ENCODE measurements around the gene RSRC1.
A peak's percentile ranks its signal among the peaks of the same experiment; 100 is the strongest.

The RSRC1 gene

GRCh38 chr3:158097081-158097592 is 12.8 kb upstream of the RSRC1 start:
- H3K36me3 ChIP-seq (ENCODE audit: insufficient read depth, low read length): no peaks in the 10 kb centered on the region
- H3K27ac ChIP-seq (ENCODE audit: low read length): no peak overlapping the region
- H2AFZ ChIP-seq (ENCODE audit: low read depth, low read length): no peak overlapping the region

GRCh38 chr3:158097593-158098308 is 12.1 kb upstream of the RSRC1 start:
- peak overlapping the region in 1 of 2 experiments; percentile 53; a peak in 2 of 4 replicates for H3K4me3 ChIP-seq (ENCODE audit: low read depth in 1 of 2, low read length in 2 of 2)
- H3K9ac ChIP-seq (ENCODE audit: low read depth, low read length): peak overlapping the region; percentile 20; the same call in 1 of the 2 replicates
- no peaks in the 10 kb centered on the region for H3K9me3 ChIP-seq (ENCODE audit: insufficient read depth, low read length, severe bottlenecking)
- H3K27me3 ChIP-seq (ENCODE audit: insufficient read depth, low read length, poor library complexity): peaks cover 41% of the 10 kb centered on the region
- peak overlapping the region; percentile 75 for H3K4me2 ChIP-seq (ENCODE audit: insufficient read depth, low read length)
- DNase-seq (peak; percentile 54), ATAC-seq (ENCODE audit: insufficient read depth, low read depth) (peak; percentile 83)
- TF ChIP-seq CTCF (IDR thresholded peaks at IDR 0.05; ENCODE audit: borderline replicate concordance, extremely low read depth, low read length, poor library complexity, severe bottlenecking) (no peak), EZH2 (IDR thresholded peaks at IDR 0.05; ENCODE audit: borderline replicate concordance, low read depth, low read length, severe bottlenecking) (peak; percentile 89)
- no peaks in the 10 kb centered on the region for H3K79me2 ChIP-seq (ENCODE audit: insufficient read depth, low read length)
- H3K4me1 ChIP-seq (ENCODE audit: insufficient read depth, low read length): peaks cover 9% of the 10 kb centered on the region
- H3K36me3 ChIP-seq (ENCODE audit: insufficient read depth, low read length): no peaks in the 10 kb centered on the region
- H2AFZ ChIP-seq (ENCODE audit: low read depth, low read length): peak overlapping the region; percentile 30; the same call in 1 of the 2 replicates
- H4K20me1 ChIP-seq (ENCODE audit: insufficient read depth, low read length): no peaks in the 10 kb centered on the region
- no peak overlapping the region for H3K27ac ChIP-seq (ENCODE audit: low read length)

More at GRCh38 chr3:158097081-158097592, 12.8 kb upstream of the RSRC1 start:
- DNase-seq: no peak
- H3K79me2 ChIP-seq (ENCODE audit: insufficient read depth, low read length): no peaks in the 10 kb centered on the region
- no peaks in the 10 kb centered on the region for H3K9me3 ChIP-seq (ENCODE audit: insufficient read depth, low read length, severe bottlenecking)
- H3K4me2 ChIP-seq (ENCODE audit: insufficient read depth, low read length): peak overlapping the region; percentile 75
- ATAC-seq (ENCODE audit: insufficient read depth, low read depth): no peak
- no peak overlapping the region for H3K4me3 ChIP-seq (ENCODE audit: low read depth in 1 of 2, low read length in 2 of 2)
- no peak overlapping the region for H3K9ac ChIP-seq (ENCODE audit: low read depth, low read length)
- no peak for TF ChIP-seq CTCF (IDR thresholded peaks at IDR 0.05; ENCODE audit: borderline replicate concordance, extremely low read depth, low read length, poor library complexity, severe bottlenecking)
- TF ChIP-seq EZH2 (IDR thresholded peaks at IDR 0.05; ENCODE audit: borderline replicate concordance, low read depth, low read length, severe bottlenecking): no peak
- H3K4me1 ChIP-seq (ENCODE audit: insufficient read depth, low read length): peaks cover 9% of the 10 kb centered on the region
- peaks cover 41% of the 10 kb centered on the region for H3K27me3 ChIP-seq (ENCODE audit: insufficient read depth, low read length, poor library complexity)
- no peaks in the 10 kb centered on the region for H4K20me1 ChIP-seq (ENCODE audit: insufficient read depth, low read length)

GRCh38 chr3:158098309-158098639 is 11.6 kb upstream of the RSRC1 start:
- no peak overlapping the region for H3K27ac ChIP-seq (ENCODE audit: low read length)
- H4K20me1 ChIP-seq (ENCODE audit: insufficient read depth, low read length): no peaks in the 10 kb centered on the region
- ATAC-seq (ENCODE audit: insufficient read depth, low read depth): no peak; the same call in 2 of the 3 replicates
- DNase-seq: no peak
- H3K4me3 ChIP-seq (ENCODE audit: low read depth in 1 of 2, low read length in 2 of 2): peak overlapping the region in 1 of 2 experiments; percentile 53; a peak in 2 of 4 replicates
- no peaks in the 10 kb centered on the region for H3K36me3 ChIP-seq (ENCODE audit: insufficient read depth, low read length)
- H3K4me2 ChIP-seq (ENCODE audit: insufficient read depth, low read length): peak overlapping the region; percentile 75
- H3K27me3 ChIP-seq (ENCODE audit: insufficient read depth, low read length, poor library complexity): peaks cover 41% of the 10 kb centered on the region
- TF ChIP-seq EZH2 (IDR thresholded peaks at IDR 0.05; ENCODE audit: borderline replicate concordance, low read depth, low read length, severe bottlenecking) (no peak), CTCF (IDR thresholded peaks at IDR 0.05; ENCODE audit: borderline replicate concordance, extremely low read depth, low read length, poor library complexity, severe bottlenecking) (no peak)
- no peaks in the 10 kb centered on the region for H3K9me3 ChIP-seq (ENCODE audit: insufficient read depth, low read length, severe bottlenecking)
- H3K79me2 ChIP-seq (ENCODE audit: insufficient read depth, low read length): no peaks in the 10 kb centered on the region
- H2AFZ ChIP-seq (ENCODE audit: low read depth, low read length): no peak overlapping the region
- peaks cover 9% of the 10 kb centered on the region for H3K4me1 ChIP-seq (ENCODE audit: insufficient read depth, low read length)
- H3K9ac ChIP-seq (ENCODE audit: low read depth, low read length): no peak overlapping the region
